Ishikawa (cell line): ENCODE data around the gene TMEM43.

Experiments used
- CEBPB ChIP-seq: IDR thresholded peaks from 2 replicates; pipeline ENCODE4 v1.6.1; 2012
- EGR1 ChIP-seq: IDR thresholded peaks from 2 replicates; pipeline ENCODE4 v1.6.1; 2012
- EP300 ChIP-seq: IDR thresholded peaks from 2 replicates; pipeline ENCODE4 v1.6.1; 2012; ENCODE audit warnings: borderline replicate concordance
- FOXM1 ChIP-seq: IDR thresholded peaks from 2 replicates; pipeline ENCODE4 v1.6.1; 2012; ENCODE audit warnings: low read depth, borderline replicate concordance
- MAX ChIP-seq: IDR thresholded peaks from 2 replicates; pipeline ENCODE4 v1.6.1; 2012
- RAD21 ChIP-seq: IDR thresholded peaks from 2 replicates; pipeline ENCODE4 v1.6.1; 2012; ENCODE audit warnings: low read depth
- REST ChIP-seq: IDR thresholded peaks from 2 replicates; pipeline ENCODE4 v1.6.1; 2012; ENCODE audit warnings: low read depth, mild to moderate bottlenecking
- TAF1 ChIP-seq: IDR thresholded peaks from 2 replicates; pipeline ENCODE4 v1.6.1; 2012; ENCODE audit warnings: low read depth, mild to moderate bottlenecking
- TEAD4 ChIP-seq: IDR thresholded peaks from 2 replicates; pipeline ENCODE4 v1.6.1; 2012
- USF1 ChIP-seq: IDR thresholded peaks from 2 replicates; pipeline ENCODE4 v1.6.1; 2012
- ZBTB7A ChIP-seq: IDR thresholded peaks from 2 replicates; pipeline ENCODE4 v1.6.1; 2012; ENCODE audit warnings: low read depth

- no peak for TF ChIP-seq FOXM1
- TF ChIP-seq EP300 = no peak
- no peak for TF ChIP-seq ZBTB7A
- TF ChIP-seq EGR1 = no peak
- TF ChIP-seq USF1 = no peak
- TF ChIP-seq CEBPB = no peak
- TF ChIP-seq TAF1 = no peak
- TF ChIP-seq TEAD4 = no peak
- no peak for TF ChIP-seq REST
- TF ChIP-seq MAX = no peak
- no peak for TF ChIP-seq RAD21
Observed at GRCh38 chr3:14130707-14131106, 5.9 kb downstream of the TMEM43 start.
